K562 (cell line): Measurements from ENCODE around the gene CAPRIN2. TPM values are rescaled to one million over a fixed set of nuclear protein-coding genes. Genes with fewer than 3 reads are reported as not detected.
A peak's percentile ranks its signal among the peaks of the same experiment; 100 is the strongest.

ENCODE experiments used
- FIP1L1 ChIP-seq: fragments of 200-400 bp; formaldehyde crosslinking; IDR thresholded peaks from 2 replicates; pipeline ENCODE4 v1.6.1; 2018; ENCODE audit warnings: mild to moderate bottlenecking, low read depth, low read length; ENCODE audit not compliant: poor library complexity, severe bottlenecking
- HNRNPL ChIP-seq: fragments of 200-400 bp; formaldehyde crosslinking; IDR thresholded peaks from 2 replicates; pipeline ENCODE4 v1.6.1; 2017; ENCODE audit warnings: low read depth, mild to moderate bottlenecking, low read length
- KAT2B ChIP-seq: IDR thresholded peaks from one replicate; pipeline ENCODE4 v1.6.1; 2012; ENCODE audit warnings: low read depth, mild to moderate bottlenecking, control low read depth, inconsistent platforms, low read length, moderate library complexity
- KDM5B ChIP-seq: fragments of 200-600 bp; sonication (generic); IDR thresholded peaks from 2 replicates; pipeline ENCODE4 v1.6.1; 2012; ENCODE audit warnings: low read depth, mild to moderate bottlenecking, moderate library complexity, low read length, control low read depth, inconsistent platforms; ENCODE audit not compliant: insufficient replicate concordance
- KLF13 ChIP-seq: fragments of 450-650 bp; IDR thresholded peaks from 2 replicates; pipeline ENCODE4 v1.6.1; 2016; ENCODE audit warnings: missing genetic modification characterization, low read depth, mild to moderate bottlenecking, missing compliant biosample characterization, moderate library complexity, borderline replicate concordance
- NRF1 ChIP-seq, 2 experiments: fragments of 450-650 bp; IDR thresholded peaks in 1 of 2; conservative IDR thresholded peaks in 1 of 2; 2 replicates each; pipeline ENCODE4 v1.6.1; 2014; ENCODE audit warnings: mild to moderate bottlenecking in 2 of 2
- PHF20 ChIP-seq: fragments of 450-650 bp; IDR thresholded peaks from 2 replicates; pipeline ENCODE4 v1.6.1; 2018; ENCODE audit not compliant: partially characterized antibody
- PHF21A ChIP-seq: fragments of 450-650 bp; IDR thresholded peaks from 2 replicates; pipeline ENCODE4 v1.6.1; 2017; ENCODE audit warnings: low read depth, borderline replicate concordance
- PHF8 ChIP-seq: fragments of 200-600 bp; sonication (generic); IDR thresholded peaks from 2 replicates; pipeline ENCODE4 v1.6.1; 2012; ENCODE audit warnings: mixed run types, mild to moderate bottlenecking, inconsistent platforms, low read length, moderate library complexity, borderline replicate concordance
- RBM25 ChIP-seq: fragments of 200-400 bp; formaldehyde crosslinking; IDR thresholded peaks from 2 replicates; pipeline ENCODE4 v1.6.1; 2018; ENCODE audit warnings: low read length, low read depth, moderate library complexity; ENCODE audit not compliant: severe bottlenecking
- SMAD4 ChIP-seq: fragments of 250-450 bp; sonication (Bioruptor Pico); conservative IDR thresholded peaks from 2 replicates; pipeline ENCODE4 v1.8.0; 2021; ENCODE audit warnings: inconsistent platforms, mild to moderate bottlenecking, moderate library complexity
- SRF ChIP-seq, 2 experiments: fragments of 250-450, 450-650 bp in 1 of 2; sonication (Bioruptor Pico) in 1 of 2; sonication (generic) in 1 of 2; formaldehyde crosslinking; IDR thresholded peaks; 2 replicates each; pipeline versions ENCODE4 v1.5.0 to v1.5.1; 2020 to 2022; ENCODE audit warnings: mild to moderate bottlenecking in 1 of 2, missing genetic modification reagents in 1 of 2
- TARDBP ChIP-seq: fragments of 450-650 bp; IDR thresholded peaks from 2 replicates; pipeline ENCODE4 v1.6.1; 2016
- TCF3 ChIP-seq: sonication (generic); formaldehyde crosslinking; IDR thresholded peaks from 2 replicates; pipeline ENCODE4 v1.4.0; 2020; ENCODE audit warnings: mild to moderate bottlenecking, missing genetic modification reagents
- ZNF146 ChIP-seq: IDR thresholded peaks from one replicate; pipeline ENCODE4 v1.6.1; 2018; ENCODE audit warnings: missing compliant biosample characterization; ENCODE audit not compliant: unreplicated experiment
- polyA plus RNA-seq, 8 experiments: library from polyadenylated mRNA; depleted of rRNA in 4 of 8; stranded (reverse) in 5 of 8; unstranded in 3 of 8; fragments of >200 nt; fragmentation: Nextera tagmentation in 2 of 8; fragmentation: Illumina TruSeq in 1 of 8; extraction: Ambion mirVana in 2 of 8; extraction: Trizol in 1 of 8; gene quantifications; 2 replicates each; pipeline versions ENCODE4 v1.2.1 to v1.2.3, GENCODE V29; 2011 to 2014; ENCODE audit warnings: inconsistent platforms in 1 of 8, missing spikeins in 1 of 8
- total RNA-seq, 7 experiments: library from RNA; depleted of rRNA in 6 of 7; stranded (reverse); fragments of >200 nt in 6 of 7; fragmentation: Illumina TruSeq in 2 of 7; extraction: Trizol in 2 of 7; gene quantifications; 2 replicates each; pipeline versions ENCODE4 v1.2.1 to v1.2.3, GENCODE V29; 2011 to 2021; ENCODE audit warnings: low replicate concordance in 1 of 7
- TF ChIP-seq, protein P1 (sequence below): sonication (generic); formaldehyde crosslinking; IDR thresholded peaks from 2 replicates; pipeline ENCODE4 v1.8.1; 2023; ENCODE audit warnings: mild to moderate bottlenecking, missing genetic modification reagents
- TF ChIP-seq, protein P2 (sequence below), 3 experiments: fragments of 200-800 bp in 1 of 3; fragments of 250-450 bp in 1 of 3; fragments of 450-650 bp in 1 of 3; sonication (Bioruptor Pico) in 1 of 3; sonication (Bioruptor generic) in 1 of 3; formaldehyde crosslinking in 1 of 3; IDR thresholded peaks; 2 replicates each; pipeline versions ENCODE4 v1.6.1 to v1.8.0; 2016 to 2022; ENCODE audit warnings: mild to moderate bottlenecking in 2 of 3, missing genetic modification characterization in 2 of 3, missing compliant biosample characterization in 1 of 3, moderate library complexity in 1 of 3
- TF ChIP-seq, protein P3 (sequence below): fragments of 250-450 bp; sonication (Bioruptor Pico); IDR thresholded peaks from 2 replicates; pipeline ENCODE4 v1.9.0; 2021; ENCODE audit warnings: mild to moderate bottlenecking, inconsistent platforms

Gene CAPRIN2
- total and polyA plus RNA-seq, 9 of the 15 experiments (the other 6 are each of a cell fraction or from before 2014, with no cell fraction given) = 2.3 to 14.5 (median 8.9) TPM

DNA sequence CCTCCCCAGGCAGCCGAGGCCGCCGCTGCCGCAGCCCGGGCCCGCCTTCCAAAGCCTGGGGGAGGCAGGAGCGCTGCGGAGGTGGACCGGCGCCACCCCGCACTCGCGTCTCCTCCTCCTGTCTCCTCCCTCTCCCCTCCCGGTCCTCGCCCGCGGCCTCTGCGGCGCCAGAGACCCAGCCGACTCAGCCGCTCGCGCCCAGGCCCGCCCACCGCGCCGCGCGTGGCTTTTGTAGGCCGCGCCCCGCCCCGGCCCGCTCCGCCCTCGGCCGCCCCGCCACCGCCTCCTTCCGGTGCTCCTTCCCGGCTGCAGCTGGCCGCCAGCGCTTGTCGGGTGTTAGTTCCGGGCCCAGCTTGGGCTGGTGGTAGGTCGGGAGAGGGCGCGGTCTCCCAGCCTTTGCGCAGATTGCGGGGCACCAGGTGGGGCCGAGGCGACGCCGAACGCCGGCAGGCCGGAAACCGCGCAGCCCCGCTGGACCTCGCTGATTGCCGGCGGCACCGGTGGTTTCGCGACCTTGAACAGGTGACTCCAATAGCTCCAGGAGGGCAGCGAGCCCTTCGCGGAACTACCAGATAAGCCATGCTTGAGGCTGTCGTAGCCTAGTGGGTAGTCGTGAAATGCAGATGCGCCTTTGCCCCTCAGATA, at the start of gene CAPRIN2 (continued):
- TF ChIP-seq TARDBP = 0 out of 2 replicates have a peak, but pooled peaks have one; percentile 37
- TF ChIP-seq KLF13 = no peak; the same call in 1 of the 2 replicates
- peak; percentile 57; the same call in 1 of the 2 replicates for TF ChIP-seq PHF8
- TF ChIP-seq PHF20 = peak; percentile 62
- TF ChIP-seq SRF (CRISPR knock-in tag; IDR thresholded peaks at IDR 0.05) = 0 out of 4 replicates have a peak, but pooled peaks of 1 of the 2 experiments have one; percentile 37
- TF ChIP-seq, protein P1, sequence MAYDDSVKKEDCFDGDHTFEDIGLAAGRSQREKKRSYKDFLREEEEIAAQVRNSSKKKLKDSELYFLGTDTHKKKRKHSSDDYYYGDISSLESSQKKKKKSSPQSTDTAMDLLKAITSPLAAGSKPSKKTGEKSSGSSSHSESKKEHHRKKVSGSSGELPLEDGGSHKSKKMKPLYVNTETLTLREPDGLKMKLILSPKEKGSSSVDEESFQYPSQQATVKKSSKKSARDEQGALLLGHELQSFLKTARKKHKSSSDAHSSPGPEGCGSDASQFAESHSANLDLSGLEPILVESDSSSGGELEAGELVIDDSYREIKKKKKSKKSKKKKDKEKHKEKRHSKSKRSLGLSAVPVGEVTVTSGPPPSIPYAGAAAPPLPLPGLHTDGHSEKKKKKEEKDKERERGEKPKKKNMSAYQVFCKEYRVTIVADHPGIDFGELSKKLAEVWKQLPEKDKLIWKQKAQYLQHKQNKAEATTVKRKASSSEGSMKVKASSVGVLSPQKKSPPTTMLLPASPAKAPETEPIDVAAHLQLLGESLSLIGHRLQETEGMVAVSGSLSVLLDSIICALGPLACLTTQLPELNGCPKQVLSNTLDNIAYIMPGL (CRISPR knock-in tag) = 0 out of 2 replicates have a peak, but pooled peaks have one; percentile 30
- TF ChIP-seq KAT2B = no peak
- TF ChIP-seq PHF21A = peak; percentile 80
- peak; percentile 84 for TF ChIP-seq SMAD4 (CRISPR knock-in tag)
- peak; percentile 16 for TF ChIP-seq RBM25
- TF ChIP-seq HNRNPL = peak; percentile 68; the same call in 1 of the 2 replicates
- TF ChIP-seq, protein P2, sequence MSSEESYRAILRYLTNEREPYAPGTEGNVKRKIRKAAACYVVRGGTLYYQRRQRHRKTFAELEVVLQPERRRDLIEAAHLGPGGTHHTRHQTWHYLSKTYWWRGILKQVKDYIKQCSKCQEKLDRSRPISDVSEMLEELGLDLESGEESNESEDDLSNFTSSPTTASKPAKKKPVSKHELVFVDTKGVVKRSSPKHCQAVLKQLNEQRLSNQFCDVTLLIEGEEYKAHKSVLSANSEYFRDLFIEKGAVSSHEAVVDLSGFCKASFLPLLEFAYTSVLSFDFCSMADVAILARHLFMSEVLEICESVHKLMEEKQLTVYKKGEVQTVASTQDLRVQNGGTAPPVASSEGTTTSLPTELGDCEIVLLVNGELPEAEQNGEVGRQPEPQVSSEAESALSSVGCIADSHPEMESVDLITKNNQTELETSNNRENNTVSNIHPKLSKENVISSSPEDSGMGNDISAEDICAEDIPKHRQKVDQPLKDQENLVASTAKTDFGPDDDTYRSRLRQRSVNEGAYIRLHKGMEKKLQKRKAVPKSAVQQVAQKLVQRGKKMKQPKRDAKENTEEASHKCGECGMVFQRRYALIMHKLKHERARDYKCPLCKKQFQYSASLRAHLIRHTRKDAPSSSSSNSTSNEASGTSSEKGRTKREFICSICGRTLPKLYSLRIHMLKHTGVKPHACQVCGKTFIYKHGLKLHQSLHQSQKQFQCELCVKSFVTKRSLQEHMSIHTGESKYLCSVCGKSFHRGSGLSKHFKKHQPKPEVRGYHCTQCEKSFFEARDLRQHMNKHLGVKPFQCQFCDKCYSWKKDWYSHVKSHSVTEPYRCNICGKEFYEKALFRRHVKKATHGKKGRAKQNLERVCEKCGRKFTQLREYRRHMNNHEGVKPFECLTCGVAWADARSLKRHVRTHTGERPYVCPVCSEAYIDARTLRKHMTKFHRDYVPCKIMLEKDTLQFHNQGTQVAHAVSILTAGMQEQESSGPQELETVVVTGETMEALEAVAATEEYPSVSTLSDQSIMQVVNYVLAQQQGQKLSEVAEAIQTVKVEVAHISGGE (CRISPR knock-in tag; IDR thresholded peaks at IDR 0.05) = peak in 2 of 3 experiments; percentile 71 to 97; a peak in 4 of 6 replicates
- TF ChIP-seq KDM5B = peak; percentile 57
- no peak for TF ChIP-seq ZNF146 (CRISPR knock-in tag)
- peak; percentile 57 for TF ChIP-seq FIP1L1
- peak; percentile 59; the same call in 1 of the 2 replicates for TF ChIP-seq TCF3 (CRISPR knock-in tag)
- TF ChIP-seq, protein P3, sequence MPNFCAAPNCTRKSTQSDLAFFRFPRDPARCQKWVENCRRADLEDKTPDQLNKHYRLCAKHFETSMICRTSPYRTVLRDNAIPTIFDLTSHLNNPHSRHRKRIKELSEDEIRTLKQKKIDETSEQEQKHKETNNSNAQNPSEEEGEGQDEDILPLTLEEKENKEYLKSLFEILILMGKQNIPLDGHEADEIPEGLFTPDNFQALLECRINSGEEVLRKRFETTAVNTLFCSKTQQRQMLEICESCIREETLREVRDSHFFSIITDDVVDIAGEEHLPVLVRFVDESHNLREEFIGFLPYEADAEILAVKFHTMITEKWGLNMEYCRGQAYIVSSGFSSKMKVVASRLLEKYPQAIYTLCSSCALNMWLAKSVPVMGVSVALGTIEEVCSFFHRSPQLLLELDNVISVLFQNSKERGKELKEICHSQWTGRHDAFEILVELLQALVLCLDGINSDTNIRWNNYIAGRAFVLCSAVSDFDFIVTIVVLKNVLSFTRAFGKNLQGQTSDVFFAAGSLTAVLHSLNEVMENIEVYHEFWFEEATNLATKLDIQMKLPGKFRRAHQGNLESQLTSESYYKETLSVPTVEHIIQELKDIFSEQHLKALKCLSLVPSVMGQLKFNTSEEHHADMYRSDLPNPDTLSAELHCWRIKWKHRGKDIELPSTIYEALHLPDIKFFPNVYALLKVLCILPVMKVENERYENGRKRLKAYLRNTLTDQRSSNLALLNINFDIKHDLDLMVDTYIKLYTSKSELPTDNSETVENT (CRISPR knock-in tag) = peak; percentile 55; the same call in 1 of the 2 replicates
- peak; percentile 78 to 80 for TF ChIP-seq NRF1 (conservative IDR thresholded peaks at IDR 0.05 in 1 of 2, IDR thresholded peaks at IDR 0.05 in 1 of 2)
